ENCODE results near the gene DRC7. TPM values are rescaled to one million over a fixed set of nuclear protein-coding genes. Genes with fewer than 3 reads are reported as not detected.

DRC7 gene
- polyA plus RNA-seq, 1 of the 3 experiments (the other 2 are of a cell fraction), result 0.58 TPM

- no peak for TF ChIP-seq POLR2AphosphoS5 (IDR thresholded peaks at IDR 0.05; ENCODE audit: low read depth, low read length)
- TF ChIP-seq TEAD4 (IDR thresholded peaks at IDR 0.05; ENCODE audit: borderline replicate concordance, insufficient read depth), result no peak
These were observed 9.7 kb downstream of the DRC7 start (continued) for GRCh38 chr16:57704011-57704904.

GRCh38 chr16:57704905-57705852, 10.6 kb downstream of the DRC7 start:
- no peaks in the 10 kb centered on the region for H3K4me1 ChIP-seq (ENCODE audit: control insufficient read depth in 1 of 2, insufficient read depth in 2 of 2, low read depth in 1 of 2, low read length in 1 of 2)
- CTCF ChIA-PET, result interaction anchor here (1.1 kb wide), 1 partner anchor 56 kb away, joined by 4 read pairs; no protein-coding TSS in a partner anchor
- H3K9ac ChIP-seq, result no peak overlapping the region
- TF ChIP-seq NFIC (IDR thresholded peaks at IDR 0.05; ENCODE audit: borderline replicate concordance) (no peak), TCF12 (IDR thresholded peaks at IDR 0.05) (no peak), GABPA (IDR thresholded peaks at IDR 0.05; ENCODE audit: low read depth) (no peak), IRF3 (IDR thresholded peaks at IDR 0.05; ENCODE audit: low read depth, low read length) (no peak), ELF1 (IDR thresholded peaks at IDR 0.05) (no peak), MEF2A (IDR thresholded peaks at IDR 0.05; ENCODE audit: borderline replicate concordance, low read depth) (no peak), TAF1 (IDR thresholded peaks at IDR 0.05; ENCODE audit: borderline replicate concordance, low read depth, low read length) (no peak), USF2 (IDR thresholded peaks at IDR 0.05; ENCODE audit: borderline replicate concordance, low read depth, low read length) (no peak), MAX (IDR thresholded peaks at IDR 0.05; ENCODE audit: low read depth) (no peak), SIN3A (IDR thresholded peaks at IDR 0.05; ENCODE audit: borderline replicate concordance, low read depth, low read length) (no peak), TEAD4 (IDR thresholded peaks at IDR 0.05; ENCODE audit: borderline replicate concordance, insufficient read depth) (no peak), RFX5 (IDR thresholded peaks at IDR 0.05; ENCODE audit: low read length) (no peak), FOXJ3 (CRISPR knock-in tag; IDR thresholded peaks at IDR 0.05) (no peak), JUND (IDR thresholded peaks at IDR 0.05) (no peak), NRF1 (IDR thresholded peaks at IDR 0.05; ENCODE audit: low read depth, low read length) (no peak), CHD2 (IDR thresholded peaks at IDR 0.05; ENCODE audit: low read length, partially characterized antibody) (no peak)
- H2AFZ ChIP-seq (ENCODE audit: low read depth), result no peak overlapping the region
- H4K20me1 ChIP-seq (ENCODE audit: insufficient read depth), result no peaks in the 10 kb centered on the region
- WGBS (ENCODE audit: low lambda C conversion rate), result 57% methylated on average over 4 of the region's 4 CpGs
- H3F3A ChIP-seq (replicated peaks; ENCODE audit: insufficient read depth), result no peaks in the 10 kb centered on the region
- no peak overlapping the region for H3K4me3 ChIP-seq (ENCODE audit: low read depth in 2 of 2, low read length in 1 of 2)
- H3K27me3 ChIP-seq (ENCODE audit: insufficient read depth), result 0 out of 2 replicates have a peak, but pooled peaks cover 5% of the 10 kb centered on the region
- H3K4me2 ChIP-seq, result no peak overlapping the region
- POLR2A ChIA-PET, result no interaction called here
- DNase-seq, result no peak
- H3K9me2 ChIP-seq, result no peaks in the 10 kb centered on the region
- H3K9me3 ChIP-seq, result no peaks in the 10 kb centered on the region
- H3K36me3 ChIP-seq (replicated peaks in 1 of 2; ENCODE audit: control insufficient read depth in 1 of 2, insufficient read depth in 2 of 2, low read length in 1 of 2), result no peaks in the 10 kb centered on the region
- H3K79me2 ChIP-seq (ENCODE audit: insufficient read depth), result no peaks in the 10 kb centered on the region
- no peak overlapping the region for H3K27ac ChIP-seq (ENCODE audit: low read depth in 2 of 2, low read length in 1 of 2)
